ENCODE data around the gene MSANTD3.
"Not testable (repeated sequence)": the region's sequence is repeated elsewhere in the genome, so short reads cannot be mapped to it uniquely, and the experiment has no call there.

MSANTD3 gene

DNA sequence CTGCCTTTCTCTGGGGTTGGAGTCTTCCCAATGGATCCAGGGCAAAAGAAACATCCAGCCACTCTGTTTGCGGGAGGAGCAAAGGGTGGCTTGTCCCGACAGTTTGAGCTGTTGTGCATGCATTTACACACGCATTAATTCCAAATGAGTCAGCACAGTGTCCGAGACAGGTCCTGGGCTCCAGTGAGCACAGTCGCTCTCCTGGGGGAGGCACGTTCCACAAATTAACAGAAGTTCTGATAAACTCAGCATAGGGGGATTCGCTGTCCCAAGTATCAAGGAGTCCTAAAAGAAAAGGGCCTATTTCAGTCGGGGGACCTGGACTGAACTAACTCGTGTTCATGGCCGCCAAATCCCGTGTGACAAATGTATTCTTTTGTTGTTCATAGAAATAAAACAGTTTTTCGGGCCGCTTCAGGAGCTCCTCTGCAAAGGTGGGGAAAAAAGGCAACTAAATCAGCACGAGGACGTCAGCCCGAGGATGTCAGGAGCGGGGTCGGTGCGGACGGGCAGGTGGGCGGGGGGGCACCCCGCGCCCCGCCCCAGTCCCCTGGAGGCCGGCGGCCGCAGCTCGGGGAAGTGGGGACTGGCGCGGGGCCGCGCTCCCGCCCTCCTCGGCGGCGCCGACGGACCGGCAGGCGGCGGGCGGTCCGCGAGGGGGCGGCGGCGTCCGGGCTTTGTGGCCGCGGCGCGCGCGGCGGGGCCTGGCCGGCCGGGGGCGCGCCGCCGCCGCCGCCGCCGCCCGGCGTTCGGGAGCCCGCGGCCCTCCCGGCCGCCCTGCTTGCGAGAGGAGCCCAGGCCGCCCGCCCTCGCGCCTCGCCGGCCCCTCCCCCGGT, at the start of gene MSANTD3:
MSANTD3 (plus strand) TSS at position 614 of the 836 bp plus-strand sequence. CDS start 14,796 bp downstream, outside the sequence.
- peak; percentile 78 for DNase-seq (ENCODE audit: low spot score)

- peak; percentile 26 for DNase-seq (ENCODE audit: low spot score)
Measured at GRCh38 chr9:100379862-100380261, 47.1 kb upstream of the MSANTD3 start.

GRCh38 chr9:100392989-100393388, 34.0 kb upstream of the MSANTD3 start:
- DNase-seq (ENCODE audit: low spot score), result not testable (repeated sequence)

GRCh38 chr9:100394032-100394695, 32.8 kb upstream of the MSANTD3 start:
- DNase-seq (ENCODE audit: low spot score), result no peak

DNA sequence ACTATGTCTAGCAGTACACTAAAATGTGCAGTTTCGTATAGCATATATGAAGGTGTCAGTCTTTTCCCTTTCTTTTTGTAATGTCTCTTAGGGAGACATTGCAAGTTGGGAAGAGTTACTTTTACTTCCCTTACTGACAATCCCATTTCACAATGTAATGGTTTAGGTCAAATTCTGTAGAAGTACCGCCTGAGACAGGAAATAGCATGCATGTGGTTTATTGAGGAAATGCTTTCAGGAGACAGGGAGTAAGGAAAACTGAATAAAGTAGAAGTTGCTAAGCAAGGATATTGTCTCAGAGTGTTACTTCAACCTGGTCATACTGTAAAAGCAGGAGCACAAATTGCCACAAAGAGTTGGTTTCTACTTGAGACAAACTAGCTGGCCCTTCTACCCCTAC, 32.1 kb upstream of the MSANTD3 start:
- DNase-seq (ENCODE audit: low spot score), result peak; percentile 11

DNA sequence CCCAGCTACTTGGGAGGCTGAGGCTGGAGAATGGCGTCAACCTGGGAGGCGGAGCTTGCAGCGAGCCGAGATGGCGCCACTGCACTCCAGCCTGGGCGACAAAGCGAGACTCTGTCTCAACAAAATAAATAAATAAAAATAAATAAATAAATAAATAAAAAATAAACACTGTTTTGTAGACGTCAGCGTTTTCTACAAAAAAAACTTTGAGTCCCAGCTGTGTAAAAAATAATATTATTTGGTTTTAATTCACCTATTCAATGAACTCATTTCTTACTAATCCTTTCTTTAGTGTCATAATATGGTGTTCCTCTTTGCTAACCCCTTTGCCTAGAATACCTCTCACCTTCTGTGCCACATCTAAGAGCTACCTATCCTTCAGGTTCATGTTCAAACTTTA, 30.2 kb upstream of the MSANTD3 start:
- DNase-seq (ENCODE audit: low spot score), result no peak

DNA sequence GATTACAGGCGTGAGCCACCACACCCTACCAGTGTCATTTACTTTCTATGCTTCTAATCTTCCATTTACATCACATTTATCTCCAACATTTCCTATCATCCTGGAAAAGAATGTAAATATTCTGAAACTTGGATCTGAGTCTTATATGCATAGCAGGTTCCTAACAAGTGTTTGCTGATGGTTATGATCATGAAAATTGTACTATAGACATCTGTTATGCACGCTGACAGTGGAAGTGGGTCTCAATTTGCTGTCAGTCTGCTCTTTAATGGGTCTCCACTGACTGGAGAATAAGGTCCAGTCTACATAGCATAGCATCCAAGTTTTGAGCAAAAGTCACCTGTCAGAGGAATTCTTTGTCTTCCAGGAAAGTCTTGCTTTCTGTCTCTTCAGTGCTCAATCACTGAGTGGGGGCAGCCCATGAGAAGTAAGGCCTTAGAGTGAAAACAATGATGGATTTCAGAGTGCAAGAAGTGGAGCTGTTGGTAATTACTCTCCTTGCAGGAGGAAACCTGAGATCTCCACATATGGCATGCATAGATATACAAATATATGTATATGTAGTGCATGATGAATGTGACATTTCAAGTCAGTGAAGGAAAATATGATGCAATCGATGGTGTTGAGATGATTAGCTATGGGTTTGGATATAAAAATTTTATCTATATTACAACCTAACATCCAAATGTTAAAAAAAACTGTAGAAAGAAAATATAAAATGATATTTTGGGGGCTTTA, 29.2 kb upstream of the MSANTD3 start:
- DNase-seq (ENCODE audit: low spot score), result no peak

- DNase-seq (ENCODE audit: low spot score), result no peak
Measured at GRCh38 chr9:100401042-100401441, 25.9 kb upstream of the MSANTD3 start.

GRCh38 chr9:100406962-100407361, 20.0 kb upstream of the MSANTD3 start:
- no peak for DNase-seq (ENCODE audit: low spot score)

GRCh38 chr9:100408546-100409175, 18.3 kb upstream of the MSANTD3 start:
- DNase-seq (ENCODE audit: low spot score), result no peak

GRCh38 chr9:100409176-100409556, 17.8 kb upstream of the MSANTD3 start:
- no peak for DNase-seq (ENCODE audit: low spot score)

GRCh38 chr9:100411472-100412283, 15.3 kb upstream of the MSANTD3 start:
- DNase-seq (ENCODE audit: low spot score), result peak; percentile 97

- DNase-seq (ENCODE audit: low spot score), result no peak
Measured at GRCh38 chr9:100413839-100414420, 13.0 kb upstream of the MSANTD3 start.

- DNase-seq (ENCODE audit: low spot score), result no peak
Measured at GRCh38 chr9:100417815-100418214, 9.1 kb upstream of the MSANTD3 start.

- no peak for DNase-seq (ENCODE audit: low spot score)
Measured at GRCh38 chr9:100419166-100419565, 7.8 kb upstream of the MSANTD3 start.

- DNase-seq (ENCODE audit: low spot score), result not testable (repeated sequence)
Measured at GRCh38 chr9:100421116-100421515, 5.8 kb upstream of the MSANTD3 start.

DNA sequence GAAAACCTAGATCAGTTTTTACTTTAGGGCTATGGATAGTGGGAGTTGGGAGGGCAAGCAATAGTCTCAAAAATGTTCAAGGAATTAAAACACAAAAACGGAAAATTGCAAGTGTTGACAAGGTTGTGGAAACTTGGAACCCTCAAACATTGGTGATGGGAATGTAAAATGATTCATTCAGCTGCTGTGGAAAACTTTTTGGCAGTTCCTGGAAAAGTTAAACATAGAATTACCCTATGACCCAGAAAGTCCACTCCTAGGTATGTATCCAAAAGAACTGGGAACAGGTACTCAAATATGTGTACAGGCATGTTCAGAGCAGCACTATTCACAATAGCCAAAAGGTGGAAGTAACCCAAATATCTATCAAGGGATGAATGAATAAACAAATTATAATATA, 1.2 kb upstream of the MSANTD3 start:
- DNase-seq (ENCODE audit: low spot score), result no peak

DNA sequence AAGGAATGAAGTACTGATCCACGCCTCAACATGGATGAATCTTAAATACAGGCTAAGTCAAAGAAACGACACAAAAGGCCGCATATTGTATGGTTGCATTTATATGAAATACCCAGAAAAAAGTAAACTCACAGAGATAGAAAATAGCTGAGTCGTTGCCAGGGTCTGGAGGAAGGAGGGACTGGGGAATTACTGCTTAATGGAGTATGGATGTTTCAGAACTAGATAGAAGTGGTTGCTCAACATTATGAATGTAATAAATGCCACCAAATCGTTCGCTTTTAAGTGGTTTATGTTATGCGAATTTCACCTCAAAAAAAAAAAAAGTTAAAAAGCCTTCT, 784 bp upstream of the MSANTD3 start:
- no peak for DNase-seq (ENCODE audit: low spot score)

DNA sequence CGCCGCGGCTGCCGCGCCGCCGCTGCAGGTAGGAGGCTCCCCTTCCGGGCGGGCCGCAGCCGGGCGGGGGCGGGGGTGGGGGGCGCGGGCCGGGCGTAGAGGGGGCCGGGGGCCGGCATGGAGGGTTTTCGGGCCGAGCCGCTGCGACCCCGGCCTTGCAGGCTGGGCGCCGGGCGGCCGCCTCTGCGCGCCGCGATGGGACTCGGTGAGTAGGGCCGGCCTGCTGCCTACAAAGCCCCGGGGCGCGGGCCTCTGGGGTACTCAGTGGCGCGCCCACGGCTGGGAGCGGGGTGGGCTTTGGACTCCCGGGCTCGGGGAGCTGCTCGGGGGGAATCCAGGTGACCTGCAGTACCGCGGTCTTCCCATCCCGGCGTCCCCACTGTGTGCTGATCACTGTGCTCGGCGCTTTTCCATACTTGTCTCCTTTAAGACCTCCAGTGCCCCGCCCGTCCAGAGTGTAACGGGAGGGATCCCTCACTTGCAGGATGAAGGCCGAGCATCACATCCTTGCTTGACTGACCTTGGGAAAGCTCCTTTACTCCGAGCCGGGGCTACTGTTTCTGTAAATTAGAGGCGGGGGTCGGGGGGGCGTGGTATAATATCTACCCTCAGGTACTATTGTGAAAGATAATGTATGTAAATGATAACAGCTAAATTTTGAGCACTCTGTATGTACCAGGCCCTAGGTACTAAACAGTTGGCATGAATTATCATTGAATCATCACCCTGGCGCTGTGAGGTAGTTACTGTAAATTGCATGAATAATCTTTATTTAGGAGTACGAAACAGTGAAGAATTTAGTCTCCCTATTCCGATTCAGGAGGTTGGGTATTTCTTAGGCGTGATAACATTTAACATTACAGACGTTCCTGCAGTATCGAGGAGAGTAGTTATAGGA, 672 bp downstream of the MSANTD3 start:
- peak; percentile 54 for DNase-seq (ENCODE audit: low spot score)
